Erythroblast (primary cell): Measurements from ENCODE around the gene C2orf92.
"Not testable (repeated sequence)": the region's sequence is repeated elsewhere in the genome, so short reads cannot be mapped to it uniquely, and the experiment has no call there.

ENCODE experiments used
- DNase-seq, 2 experiments: peaks; one replicate each; lab custom pipeline; 2025; lab: John Stamatoyannopoulos, UW
- GATA1 ChIP-seq: IDR thresholded peaks from 2 replicates; pipeline ENCODE4 v1.6.1; 2011; ENCODE audit warnings: low read depth, mild to moderate bottlenecking, control low read depth, low read length, moderate library complexity
- POLR2A ChIP-seq: IDR thresholded peaks from 2 replicates; pipeline ENCODE4 v1.6.1; 2011; ENCODE audit warnings: mild to moderate bottlenecking, low read length

C2orf92 gene

DNA sequence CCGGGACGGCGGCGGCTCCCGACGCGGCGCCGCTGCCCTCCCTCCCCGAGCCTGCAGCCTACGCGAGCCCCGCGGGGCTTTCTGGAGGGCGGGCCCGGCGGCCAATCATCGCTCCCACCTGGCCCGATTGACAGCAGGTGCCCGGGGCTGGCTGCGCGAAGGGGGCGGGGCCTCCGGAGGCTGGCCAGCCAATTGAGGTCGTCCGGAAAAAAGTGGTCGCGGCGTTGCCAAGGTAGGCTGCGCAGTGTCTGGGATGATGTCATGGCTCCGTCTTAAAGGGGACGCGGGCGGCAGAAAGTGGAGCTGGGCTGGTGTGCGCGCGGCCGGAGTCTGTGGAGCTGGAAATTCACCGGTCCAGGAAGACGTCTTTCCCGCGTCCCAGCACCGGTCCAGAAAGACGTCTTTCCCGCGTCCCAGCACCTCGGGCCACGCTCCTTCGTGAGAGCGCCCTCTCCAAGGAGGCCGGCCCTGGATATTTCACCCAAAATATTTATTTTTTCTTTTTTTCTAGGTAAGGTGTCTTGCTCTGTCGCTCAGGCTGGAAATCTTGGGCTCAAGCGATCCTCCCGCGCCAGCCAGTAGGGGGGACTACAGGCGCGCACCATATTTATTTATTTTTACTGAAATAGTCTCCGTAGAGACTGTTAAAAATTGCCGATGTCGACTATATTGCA, 5.4 kb upstream of the C2orf92 start, which contains the start of gene ACTR1B:
Gene ACTR1B, minus strand, starts transcription at position 83 of the 674 bp plus-strand sequence. CDS start 154 bp downstream, outside the sequence.
- peak; percentile 98 to 99 for DNase-seq

DNA sequence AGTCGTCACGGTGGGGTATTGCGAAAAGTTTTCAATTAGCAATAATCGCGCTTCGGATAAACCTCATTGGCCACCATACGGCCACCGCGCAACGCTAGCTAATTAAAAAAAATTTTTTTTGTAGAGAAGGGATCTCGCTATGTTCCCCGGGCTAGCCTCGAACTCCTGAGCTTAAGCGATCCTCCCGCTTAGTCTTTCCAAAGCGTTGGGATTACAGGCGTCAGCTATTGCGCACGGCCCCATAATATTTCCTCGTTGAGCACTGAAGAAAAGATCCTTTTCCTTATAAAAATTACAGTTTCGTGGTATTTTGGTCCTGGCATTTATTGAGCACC, 4.9 kb upstream of the C2orf92 start:
- DNase-seq, result peak in 1 of 2 experiments; percentile 80

More for the DNA sequence above, 5.4 kb upstream of the C2orf92 start, which contains the start of gene ACTR1B:
- TF ChIP-seq POLR2A (peak; percentile 85), GATA1 (no peak)

GRCh38 chr2:97670471-97670870, 958 bp downstream of the C2orf92 start:
- no peak for DNase-seq
- no peak for TF ChIP-seq GATA1
- no peak for TF ChIP-seq POLR2A

More for the DNA sequence above, 4.9 kb upstream of the C2orf92 start:
- TF ChIP-seq GATA1, result no peak
- TF ChIP-seq POLR2A, result no peak

GRCh38 chr2:97671526-97671925, 2.0 kb downstream of the C2orf92 start:
- TF ChIP-seq POLR2A (no peak), GATA1 (no peak)
- DNase-seq, result no peak

DNA sequence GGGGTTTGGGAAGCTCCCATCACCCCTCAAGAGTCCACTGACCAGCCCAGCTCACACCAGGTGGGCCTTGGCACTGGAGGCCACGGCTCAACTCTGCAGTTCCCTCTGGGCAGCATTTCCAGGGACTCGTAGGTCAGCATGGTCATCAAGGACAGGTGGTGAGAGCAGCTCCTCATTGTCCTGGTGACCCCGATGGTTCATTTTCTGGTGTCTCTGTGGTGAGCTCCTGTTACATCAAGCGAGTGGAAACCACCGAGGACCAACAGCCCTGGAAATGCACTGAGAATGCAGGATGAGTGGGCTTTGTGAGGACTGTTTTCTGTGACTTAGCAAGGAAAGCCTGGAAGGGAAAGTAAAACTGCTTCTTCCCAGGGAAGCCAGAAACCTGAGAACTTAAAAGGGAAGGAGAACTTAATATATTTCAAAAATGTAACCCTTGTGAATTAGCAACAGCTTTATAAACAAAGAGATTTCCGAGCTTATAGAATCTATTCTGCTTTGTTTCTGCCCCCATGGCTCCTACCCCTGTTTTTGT, 3.2 kb downstream of the C2orf92 start:
- not testable (repeated sequence) for DNase-seq

GRCh38 chr2:97673182-97673914, 3.8 kb downstream of the C2orf92 start:
- DNase-seq, result peak in 1 of 2 experiments; percentile 53

GRCh38 chr2:97673915-97674283, 4.4 kb downstream of the C2orf92 start:
- TF ChIP-seq POLR2A, result no peak
- TF ChIP-seq GATA1, result no peak
- no peak for DNase-seq

More at GRCh38 chr2:97673182-97673914, 3.8 kb downstream of the C2orf92 start:
- no peak for TF ChIP-seq GATA1

GRCh38 chr2:97675430-97676113, 6.1 kb downstream of the C2orf92 start:
- DNase-seq, result no peak
- no peak for TF ChIP-seq GATA1
- no peak for TF ChIP-seq POLR2A

DNA sequence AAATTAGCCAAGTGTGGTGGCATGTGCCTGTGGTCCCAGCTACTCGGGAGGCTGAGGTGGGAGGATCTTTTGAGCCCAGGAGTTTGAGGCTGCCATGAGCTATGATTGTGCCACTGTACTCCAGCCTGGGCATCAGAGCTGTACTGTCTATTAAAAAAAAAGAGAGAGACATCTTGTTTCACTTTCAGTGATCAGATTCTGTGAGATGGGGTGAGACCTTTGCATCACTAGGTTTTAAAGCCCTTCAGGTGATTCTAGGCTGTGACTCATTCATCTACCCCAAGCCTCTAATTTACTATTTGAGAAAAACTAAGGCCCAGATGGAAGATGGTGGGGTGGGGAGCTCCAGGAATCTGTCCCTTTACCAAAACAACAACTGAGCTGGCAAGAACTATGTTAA, 7.1 kb downstream of the C2orf92 start:
- DNase-seq, result no peak

DNA sequence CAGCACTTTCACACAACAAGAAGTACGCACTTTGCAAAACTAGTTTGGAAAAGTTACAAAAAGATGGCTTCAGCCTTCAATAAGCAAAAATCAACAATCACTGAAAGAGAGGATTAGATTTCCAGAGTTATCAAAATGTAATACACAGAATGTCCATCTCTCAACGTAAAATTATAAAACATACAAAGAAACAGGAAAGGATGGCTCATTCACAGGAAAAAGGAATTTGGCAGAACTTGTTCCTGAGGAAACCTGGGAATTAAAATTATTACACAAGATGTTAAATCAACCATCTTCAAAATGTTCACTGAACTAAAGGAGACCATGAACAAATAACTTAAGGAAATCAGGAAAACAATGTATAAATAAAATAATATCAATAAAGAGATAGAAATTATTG, 8.0 kb downstream of the C2orf92 start:
- no peak for TF ChIP-seq GATA1
- no peak for TF ChIP-seq POLR2A
- no peak for DNase-seq

More for the DNA sequence above, 7.1 kb downstream of the C2orf92 start:
- TF ChIP-seq GATA1, result no peak
- TF ChIP-seq POLR2A, result no peak

- DNase-seq, result no peak
- TF ChIP-seq POLR2A (no peak), GATA1 (no peak)
These were observed 8.8 kb downstream of the C2orf92 start for GRCh38 chr2:97678298-97678697.

- DNase-seq, result not testable (repeated sequence)
These were observed 17.7 kb downstream of the C2orf92 start for GRCh38 chr2:97687235-97687634.

DNA sequence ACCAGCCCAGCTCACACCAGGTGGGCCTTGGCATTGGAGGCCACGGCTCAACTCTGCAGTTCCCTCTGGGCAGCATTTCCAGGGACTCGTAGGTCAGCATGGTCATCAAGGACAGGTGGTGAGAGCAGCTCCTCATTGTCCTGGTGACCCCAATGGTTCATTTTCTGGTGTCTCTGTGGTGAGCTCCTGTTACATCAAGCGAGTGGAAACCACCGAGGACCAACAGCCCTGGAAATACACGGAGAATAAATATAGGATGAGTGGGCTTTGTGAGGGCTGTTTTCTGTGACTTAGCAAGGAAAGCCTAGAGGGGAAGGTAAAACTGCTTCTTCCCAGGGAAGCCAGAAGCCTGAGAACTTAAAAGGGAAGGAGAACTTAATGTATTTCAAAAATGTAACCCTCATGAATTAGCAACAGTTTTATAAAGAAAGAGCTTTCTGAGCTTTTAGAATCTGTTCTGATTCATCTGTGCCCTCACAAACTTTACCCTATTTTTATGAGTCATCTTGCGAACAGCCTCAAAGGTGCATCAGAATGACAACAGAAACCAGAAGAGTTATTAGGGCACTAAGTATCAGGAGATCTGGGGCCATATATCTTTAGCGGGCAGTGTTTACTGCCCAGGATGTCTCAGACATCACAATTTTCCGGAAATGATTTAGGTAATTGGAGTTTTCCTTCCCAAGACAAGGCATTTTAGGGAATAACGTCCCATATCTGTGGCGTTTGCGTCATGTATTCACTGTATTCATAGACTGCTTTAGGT, 18.7 kb downstream of the C2orf92 start:
- DNase-seq, result no peak
- TF ChIP-seq POLR2A, result no peak
- no peak for TF ChIP-seq GATA1
